H7 (cell line): ENCODE results near the gene HGFAC. TPM values are rescaled to one million over a fixed set of nuclear protein-coding genes. Genes with fewer than 3 reads are reported as not detected.
"Not testable (repeated sequence)": the region's sequence is repeated elsewhere in the genome, so short reads cannot be mapped to it uniquely, and the experiment has no call there.

Source experiments
- DNase-seq: peaks from one replicate; pipeline ENCODE4 v3.0.0; 2012
- H3K27me3 ChIP-seq: 2 replicates; pipeline ENCODE4 v1.6.0; 2011; ENCODE audit warnings: mild to moderate bottlenecking, low read length; ENCODE audit not compliant: control insufficient read depth, insufficient read depth
- H3K36me3 ChIP-seq: replicated peaks from 2 replicates; pipeline ENCODE4 v1.5.1; 2011; ENCODE audit warnings: low read length; ENCODE audit not compliant: control insufficient read depth, insufficient read depth
- H3K4me3 ChIP-seq: 2 replicates; pipeline ENCODE4 v1.5.1; 2011; ENCODE audit warnings: low read depth, mild to moderate bottlenecking, control low read depth, low read length, moderate library complexity; ENCODE audit not compliant: insufficient read depth
- total RNA-seq: library from RNA; depleted of rRNA; stranded (reverse); fragments of >200 nt; shearing (Covaris generic); gene quantifications from 2 replicates; pipeline ENCODE4 v1.2.3, GENCODE V29; 2014

HGFAC gene
- total RNA-seq, 1 experiment from 2014 or later: 0.03 TPM

DNA sequence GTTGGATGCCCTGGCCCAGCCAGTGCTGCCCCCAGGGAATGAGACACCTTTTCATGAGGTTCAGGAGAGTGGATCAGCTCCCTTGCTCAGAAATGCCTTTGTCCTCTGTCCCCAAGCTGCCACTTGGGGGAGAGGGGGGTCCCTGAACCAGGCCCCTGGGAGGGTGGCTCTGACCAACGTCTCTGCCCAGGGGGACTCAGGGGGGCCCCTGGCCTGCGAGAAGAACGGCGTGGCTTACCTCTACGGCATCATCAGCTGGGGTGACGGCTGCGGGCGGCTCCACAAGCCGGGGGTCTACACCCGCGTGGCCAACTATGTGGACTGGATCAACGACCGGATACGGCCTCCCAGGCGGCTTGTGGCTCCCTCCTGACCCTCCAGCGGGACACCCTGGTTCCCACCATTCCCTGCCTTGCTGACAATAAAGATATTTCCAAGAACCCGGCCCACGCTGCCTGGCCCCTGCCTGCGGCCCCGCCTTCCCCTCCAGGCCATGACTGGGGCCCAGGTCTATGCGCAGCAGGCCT, 7.3 kb downstream of the HGFAC start:
- peak; percentile 71 for DNase-seq
- Histone ChIP-seq H3K27me3 (no peaks in the 10 kb centered on the region), H3K4me3 (no peak overlapping the region), H3K36me3 (no peaks in the 10 kb centered on the region)

DNA sequence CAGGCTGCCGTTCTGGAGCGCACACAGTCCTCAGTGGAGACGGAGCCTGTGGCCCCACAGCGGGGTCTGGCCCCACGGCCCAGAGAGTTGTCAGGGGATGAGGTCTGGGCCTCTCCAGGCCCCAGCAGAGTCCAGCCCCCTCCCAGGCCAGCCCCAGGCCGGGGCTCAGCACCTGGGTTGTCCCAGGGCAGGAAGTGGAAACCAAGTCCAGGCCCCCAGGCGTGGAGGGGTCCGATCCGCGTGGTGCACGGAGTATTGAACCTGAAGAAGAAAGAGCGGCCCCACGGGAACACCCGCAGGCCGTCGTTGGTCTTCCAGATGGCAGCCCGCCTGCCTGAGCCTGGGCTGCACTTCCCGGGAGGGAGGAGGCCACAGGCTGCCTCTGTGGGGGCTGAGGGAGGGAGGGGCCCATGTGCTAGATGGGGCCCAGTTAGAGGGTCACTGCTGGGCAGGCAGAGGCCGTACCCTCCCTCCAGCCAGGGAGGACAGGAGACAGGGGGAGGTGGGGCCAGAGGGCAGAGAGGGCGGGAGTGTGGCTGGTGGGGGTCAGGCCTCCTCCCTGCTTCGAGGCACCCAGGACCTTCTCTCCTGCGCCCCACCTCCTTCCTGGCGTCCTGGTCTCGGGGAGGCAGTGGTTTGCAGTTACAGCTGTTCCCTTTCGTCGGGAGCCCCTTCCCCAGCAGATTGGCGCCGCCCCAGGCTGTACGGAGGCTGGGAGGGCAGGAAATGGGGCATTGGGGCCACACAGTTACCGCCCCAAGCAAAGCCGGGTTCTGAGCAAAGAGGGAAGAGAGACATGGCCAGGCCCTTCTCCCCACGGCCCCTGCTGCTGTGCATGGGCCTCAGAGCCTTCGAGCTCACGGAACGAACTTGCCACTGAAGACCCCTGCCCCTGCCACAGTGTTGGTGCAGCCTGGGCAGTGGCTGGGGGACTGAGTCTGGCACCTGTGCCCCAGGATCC, 8.1 kb downstream of the HGFAC start:
- Histone ChIP-seq H3K36me3 (no peaks in the 10 kb centered on the region), H3K27me3 (no peaks in the 10 kb centered on the region), H3K4me3 (no peak overlapping the region)
- DNase-seq: peak; percentile 76

DNA sequence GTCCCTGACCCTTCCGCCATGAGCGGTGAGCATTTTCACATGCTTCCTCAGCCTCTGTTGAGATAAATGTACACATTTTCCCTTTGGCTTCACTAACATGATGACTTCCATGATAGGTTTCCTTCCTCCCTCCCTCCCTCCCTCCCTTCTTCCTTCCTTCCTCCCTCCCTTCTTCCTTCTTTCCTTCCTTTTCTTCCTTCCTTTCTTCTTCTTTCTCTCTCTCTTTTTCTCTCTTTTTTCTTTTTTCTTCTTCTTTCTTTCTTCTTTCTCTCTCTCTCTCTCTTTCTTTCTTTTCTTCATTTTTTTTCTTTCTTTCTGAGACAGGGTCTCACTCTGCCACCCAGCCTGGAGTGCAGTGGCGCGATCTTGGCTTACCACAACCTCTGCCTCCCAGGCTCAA, 8.9 kb downstream of the HGFAC start:
- Histone ChIP-seq H3K27me3 (no peaks in the 10 kb centered on the region), H3K36me3 (no peaks in the 10 kb centered on the region), H3K4me3 (no peak overlapping the region)
- no peak for DNase-seq

DNA sequence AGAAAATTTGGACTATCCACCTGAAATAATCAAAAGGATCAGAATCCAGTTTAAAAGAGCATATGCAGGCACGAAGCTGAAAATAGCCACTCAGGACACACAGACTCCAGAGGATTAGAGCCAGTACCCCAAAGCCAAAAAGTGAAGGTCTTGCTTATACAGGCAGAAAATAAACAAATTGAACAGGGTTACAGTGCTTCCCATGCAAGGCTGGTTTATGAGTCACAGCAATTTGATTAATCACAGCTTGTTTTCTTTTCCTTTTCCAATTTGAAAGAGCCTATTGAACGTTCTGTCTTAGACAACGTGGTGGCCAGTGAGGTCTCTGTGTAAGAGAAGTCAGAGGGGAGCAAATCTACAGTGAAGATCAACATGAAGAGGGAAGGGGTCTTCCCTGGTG, 10.2 kb downstream of the HGFAC start:
- no peaks in the 10 kb centered on the region for H3K36me3 ChIP-seq
- no peaks in the 10 kb centered on the region for H3K27me3 ChIP-seq
- DNase-seq: peak; percentile 8
- no peak overlapping the region for H3K4me3 ChIP-seq

DNA sequence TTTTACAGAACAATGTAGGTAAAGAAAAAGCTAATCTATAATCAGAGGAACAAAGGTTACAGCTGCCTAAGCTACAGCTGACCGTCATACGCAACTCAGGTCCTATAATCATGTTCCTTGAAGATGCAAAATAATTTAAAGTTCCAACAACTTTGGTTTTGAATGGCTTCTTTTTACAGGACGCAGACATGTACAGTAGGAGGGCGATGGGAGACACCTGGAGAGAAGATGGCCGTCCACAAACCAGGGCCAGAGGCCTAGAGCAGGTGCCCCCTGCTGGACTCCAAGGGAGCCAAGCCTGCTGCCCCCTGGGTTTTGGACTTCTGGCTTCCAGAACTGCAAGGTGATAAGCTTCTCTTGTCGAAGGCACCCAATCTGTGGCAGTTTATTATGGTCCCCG, 10.6 kb downstream of the HGFAC start:
- DNase-seq: peak; percentile 79
- Histone ChIP-seq H3K36me3 (no peaks in the 10 kb centered on the region), H3K4me3 (no peak overlapping the region), H3K27me3 (no peaks in the 10 kb centered on the region)

DNA sequence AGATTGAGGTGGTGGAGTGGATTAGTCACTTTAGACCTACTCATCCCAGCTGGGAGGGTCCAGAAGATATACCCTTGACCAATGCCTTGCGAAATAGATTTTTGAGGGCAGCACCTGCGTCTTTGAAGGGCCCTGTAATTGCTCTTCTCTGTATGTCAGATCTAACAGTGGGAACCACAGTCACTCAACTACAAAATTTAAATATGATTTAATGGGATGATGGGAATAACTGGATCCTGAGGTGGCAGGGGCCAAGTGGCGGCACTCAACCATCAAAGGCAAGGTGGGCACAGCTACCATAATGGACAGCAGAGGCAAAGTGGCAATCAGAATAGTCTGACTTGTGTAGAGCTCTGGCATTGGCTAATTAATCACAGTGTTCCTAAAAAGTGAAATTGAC, 13.8 kb downstream of the HGFAC start:
- not testable (repeated sequence) for H3K36me3 ChIP-seq, DNase-seq, H3K4me3 ChIP-seq, H3K27me3 ChIP-seq

DNA sequence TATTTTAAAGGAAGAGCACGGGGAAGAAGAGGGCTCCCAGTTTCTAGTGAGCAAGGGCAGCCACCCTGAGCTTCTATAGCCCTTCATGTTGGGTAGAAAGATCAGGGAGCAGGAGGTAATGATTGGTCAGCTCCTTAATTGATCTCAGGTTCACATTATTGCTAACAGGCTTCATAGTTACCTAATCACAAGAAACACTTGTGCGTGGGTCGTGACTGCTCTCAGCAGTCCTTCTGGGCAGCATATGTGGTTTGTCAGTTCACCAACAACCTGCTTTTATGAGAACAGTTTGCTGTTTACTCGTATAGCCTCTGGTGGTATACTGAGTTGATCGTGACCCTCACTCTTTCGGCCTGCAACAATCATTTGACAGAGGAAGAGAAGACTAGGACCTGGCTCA, 16.6 kb downstream of the HGFAC start:
- H3K27me3 ChIP-seq: no peaks in the 10 kb centered on the region
- no peak overlapping the region for H3K4me3 ChIP-seq
- peak; percentile 5 for DNase-seq
- H3K36me3 ChIP-seq: no peaks in the 10 kb centered on the region

DNA sequence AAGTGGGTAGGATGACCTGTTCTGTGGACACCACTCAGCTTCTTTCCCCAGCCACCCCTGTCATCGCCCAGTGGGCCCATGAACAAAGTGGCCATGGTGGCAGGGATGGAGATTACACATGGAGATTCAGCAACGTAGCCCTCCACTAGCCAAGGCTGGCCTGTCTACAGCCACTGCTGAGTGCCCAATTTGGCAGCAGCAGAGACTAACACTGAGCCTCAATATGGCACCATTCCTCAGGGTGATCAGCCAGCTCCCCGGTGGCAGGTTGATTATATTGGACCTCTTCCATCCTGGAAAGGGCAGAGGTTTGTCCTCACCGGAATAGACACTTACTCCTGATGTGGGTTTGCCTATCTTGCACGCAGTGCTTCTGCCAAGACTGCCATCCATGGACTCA, 17.4 kb downstream of the HGFAC start:
- not testable (repeated sequence) for H3K27me3 ChIP-seq, H3K36me3 ChIP-seq, DNase-seq, H3K4me3 ChIP-seq

DNA sequence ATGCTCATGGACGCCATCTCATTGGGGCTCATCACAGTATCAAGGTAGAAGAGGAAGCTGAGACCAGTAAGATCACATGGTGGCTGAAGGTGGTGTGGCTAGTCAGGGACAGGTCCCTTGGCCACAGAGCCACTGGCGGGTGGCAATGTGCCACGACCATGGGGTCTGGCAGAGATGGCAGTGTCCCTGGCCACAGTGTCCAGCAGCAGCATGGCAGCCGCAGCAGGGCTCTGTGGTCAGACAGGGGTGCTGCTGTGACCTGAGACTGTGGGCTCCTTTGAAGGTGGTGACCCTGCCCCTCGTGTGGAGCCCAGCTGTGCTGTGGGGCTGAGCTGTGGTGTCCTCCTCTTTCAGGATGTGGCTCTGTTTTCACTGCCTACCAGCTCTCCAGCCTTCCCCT, 19.2 kb downstream of the HGFAC start:
- no peak for DNase-seq
- H3K4me3 ChIP-seq: no peak overlapping the region
- H3K27me3 ChIP-seq: no peaks in the 10 kb centered on the region; the same call in 1 of the 2 replicates
- no peaks in the 10 kb centered on the region for H3K36me3 ChIP-seq

DNA sequence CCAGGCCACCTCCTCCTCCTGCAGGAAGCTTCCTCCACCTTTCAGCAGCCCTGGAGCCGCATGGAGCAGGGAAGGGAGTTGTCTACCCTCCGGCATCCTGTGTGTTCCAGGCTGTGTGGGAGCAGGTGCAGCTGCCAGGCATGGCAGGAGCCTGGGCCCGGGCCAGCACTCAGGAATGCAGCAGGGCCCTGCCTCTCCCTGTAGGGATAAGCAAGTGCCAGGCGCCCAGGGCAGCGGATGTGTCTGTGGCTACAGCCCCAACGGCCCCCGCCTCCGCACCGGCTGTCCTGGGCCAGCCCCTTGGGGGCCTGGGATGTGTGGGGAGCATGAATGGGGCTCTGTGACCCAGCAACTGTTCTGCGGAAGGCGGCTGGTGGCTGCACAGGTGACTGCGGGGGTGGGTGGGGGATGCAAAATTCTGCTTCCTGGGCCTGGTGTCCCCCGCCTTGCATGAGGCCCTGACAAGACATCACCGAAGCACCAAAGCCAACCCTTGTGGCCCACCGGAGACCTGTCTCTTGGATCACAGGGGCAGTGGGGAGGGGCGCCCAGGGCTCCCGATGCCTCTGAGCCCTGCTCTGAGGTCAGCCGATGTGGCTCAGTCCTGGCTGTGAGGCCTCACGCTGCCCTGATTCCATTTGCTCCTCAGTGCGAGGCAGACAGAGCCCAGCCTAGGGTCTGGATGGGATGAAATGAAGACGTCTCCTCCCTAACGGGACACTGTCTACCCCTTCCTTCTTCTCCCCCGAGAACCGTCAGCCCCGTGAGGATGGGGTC, 19.9 kb downstream of the HGFAC start:
- H3K4me3 ChIP-seq: no peak overlapping the region
- DNase-seq: peak; percentile 69
- no peaks in the 10 kb centered on the region for H3K36me3 ChIP-seq
- H3K27me3 ChIP-seq: no peaks in the 10 kb centered on the region; the same call in 1 of the 2 replicates

DNA sequence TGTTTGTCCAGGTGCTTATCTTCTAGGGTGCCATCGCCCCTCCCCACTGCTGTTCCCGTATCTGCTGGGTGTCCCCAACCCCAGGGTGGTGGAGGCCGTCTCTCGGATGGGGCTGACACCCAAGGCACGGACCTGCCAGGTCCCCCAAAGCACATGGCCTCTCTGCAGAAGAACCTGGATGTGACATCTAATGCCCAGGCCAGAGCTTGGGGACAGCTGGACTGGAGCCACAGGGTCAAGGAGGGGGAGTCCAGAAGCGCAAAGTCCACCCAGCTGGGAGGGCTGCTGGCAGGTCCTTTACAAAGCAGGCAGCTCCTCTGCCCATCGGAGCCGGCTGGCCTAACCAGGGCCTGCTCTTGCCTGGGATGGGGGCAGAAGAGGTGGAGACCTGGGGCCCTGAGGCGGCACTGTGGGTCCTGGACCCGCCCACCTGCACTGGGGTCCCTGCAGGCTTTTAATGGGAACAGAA, 20.6 kb downstream of the HGFAC start:
- Histone ChIP-seq H3K4me3 (no peak overlapping the region), H3K36me3 (no peaks in the 10 kb centered on the region), H3K27me3 (no peaks in the 10 kb centered on the region; the same call in 1 of the 2 replicates)
- DNase-seq: no peak

DNA sequence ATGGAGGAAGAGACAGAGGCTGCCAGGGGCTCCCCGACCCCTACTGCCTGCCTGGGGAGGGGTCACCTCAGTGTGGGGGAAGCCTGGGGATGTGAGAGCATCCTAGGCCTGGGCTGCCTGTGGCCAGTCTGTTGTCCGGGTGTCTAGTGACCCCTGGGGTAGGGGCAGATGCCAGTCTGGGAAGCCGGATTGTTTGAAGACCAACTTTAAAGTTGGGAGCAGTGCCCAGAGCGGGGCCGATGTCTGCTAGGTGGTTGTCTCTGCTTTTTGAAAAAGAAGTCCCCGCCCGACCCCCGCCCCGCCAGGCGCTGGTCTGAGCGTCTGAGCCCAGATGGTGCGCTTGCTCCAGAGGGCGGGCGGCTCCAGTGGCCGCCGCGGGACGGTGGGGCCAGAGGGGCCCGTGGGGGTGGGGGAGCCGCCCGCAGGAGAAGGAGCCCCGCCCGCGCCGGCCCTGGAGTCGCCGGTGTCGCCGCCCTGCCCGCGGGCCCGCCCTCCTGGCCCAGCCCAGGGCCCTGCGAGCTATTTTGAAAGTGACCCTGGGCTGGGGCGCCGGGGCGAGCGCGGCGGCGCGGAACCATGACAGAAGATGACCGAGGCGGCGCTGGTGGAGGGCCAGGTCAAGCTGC, 21.1 kb downstream of the HGFAC start, which contains the start of gene DOK7:
Gene DOK7, plus strand, starts transcription at position 517 of the 626 bp plus-strand sequence. Its CDS starts 70 bp downstream, at position 587.
- Histone ChIP-seq H3K27me3 (no peaks in the 10 kb centered on the region; the same call in 1 of the 2 replicates), H3K36me3 (no peaks in the 10 kb centered on the region), H3K4me3 (no peak within 1 kb of the TSS)
- DNase-seq: peak; percentile 89

DNA sequence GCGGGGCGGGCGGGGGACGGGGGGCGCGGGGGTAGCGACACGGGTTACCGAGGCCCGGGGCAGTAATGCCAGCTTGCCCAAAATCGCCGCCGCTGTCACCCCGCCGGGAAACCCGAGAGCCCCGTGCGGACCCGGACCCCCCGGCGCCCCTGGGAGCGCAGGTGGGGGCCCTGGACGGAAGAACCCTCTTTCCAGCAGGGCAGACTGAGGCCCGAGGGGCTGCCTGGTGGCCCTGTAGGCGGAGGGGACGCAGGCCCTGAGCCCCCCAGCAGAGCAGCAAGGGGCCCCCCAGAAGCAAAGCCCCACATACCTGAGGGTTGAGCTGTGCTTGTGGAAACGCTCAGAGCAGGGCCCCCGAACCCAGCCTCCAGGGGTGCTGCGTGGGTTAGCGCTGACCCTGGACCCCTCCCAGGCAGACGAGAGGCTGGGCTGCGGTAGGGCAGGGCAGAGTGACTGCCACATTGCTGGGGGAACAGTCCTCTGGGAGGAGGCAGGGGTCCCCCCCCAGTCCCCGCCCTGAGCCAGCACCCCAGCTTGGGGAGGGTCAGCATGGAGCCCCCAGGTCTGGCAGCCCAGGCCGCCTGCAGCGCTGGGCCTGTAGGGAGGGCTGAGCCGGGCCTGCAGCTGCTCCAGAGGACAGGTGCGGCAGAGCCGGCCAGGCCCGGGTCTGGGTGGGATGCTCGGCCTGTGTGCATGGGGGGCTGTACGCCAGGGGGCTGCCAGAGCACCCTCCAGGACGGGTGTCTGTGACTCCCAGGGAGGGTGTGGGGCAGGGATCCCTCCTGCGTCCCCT, 22.0 kb downstream of the HGFAC start:
- Histone ChIP-seq H3K4me3 (no peak overlapping the region), H3K27me3 (no peaks in the 10 kb centered on the region; the same call in 1 of the 2 replicates), H3K36me3 (no peaks in the 10 kb centered on the region)
- DNase-seq: peak; percentile 77
